Measurements from ENCODE around the gene TUBB. TPM values are rescaled to one million over a fixed set of nuclear protein-coding genes. Genes with fewer than 3 reads are reported as not detected.
A peak's percentile ranks its signal among the peaks of the same experiment; 100 is the strongest.

TUBB gene
- total and polyA plus RNA-seq, 2 of the 8 experiments (the other 6 are each of a cell fraction or from before 2014, with no cell fraction given): 1,880 to 3,022 TPM

DNA sequence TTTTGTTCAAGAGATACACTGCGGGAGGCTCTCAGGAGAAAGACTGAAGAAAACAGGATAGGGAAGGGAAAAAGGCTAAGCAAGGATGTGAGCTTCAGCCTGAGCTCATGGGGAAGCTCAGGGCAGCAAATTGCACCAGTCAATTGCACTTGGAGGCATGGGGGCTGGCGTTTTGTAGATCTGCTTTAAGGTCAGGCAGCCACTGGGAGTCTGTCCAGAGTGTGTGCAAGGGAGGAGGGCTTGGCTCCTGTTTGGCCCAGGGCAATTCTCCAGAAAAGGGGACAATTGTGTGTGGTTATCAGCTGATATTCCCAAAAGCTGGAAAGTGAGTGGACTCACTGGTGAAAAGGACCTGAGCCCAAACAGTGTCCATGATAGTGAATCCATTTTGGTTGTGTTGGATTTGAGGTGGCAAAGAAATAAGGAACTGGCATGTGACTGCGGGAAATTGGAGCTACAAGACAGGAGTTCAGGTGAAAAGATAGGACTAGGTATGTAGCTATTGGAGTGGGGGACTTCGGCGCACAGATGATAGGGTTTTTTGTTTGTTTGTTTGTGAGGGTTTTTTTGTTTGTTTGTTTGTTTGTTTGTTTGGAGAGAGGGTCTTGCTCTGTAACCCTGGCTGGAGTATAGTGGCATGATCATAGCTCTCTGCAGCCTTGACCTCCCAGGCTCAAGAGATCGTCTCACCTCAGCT is 46.5 kb downstream of the TUBB start:
- no peak overlapping the region for H2AFZ ChIP-seq (ENCODE audit: low read length)

More for the DNA sequence above, 46.5 kb downstream of the TUBB start:
- ChIA-PET POLR2A (ENCODE audit: partially characterized antibody) (interaction anchor here (0.5 to 1.1 kb wide), 4 partner anchors 11 to 38 kb away, joined by 3 to 4 read pairs (median 3); no protein-coding TSS in a partner anchor), CTCF (ENCODE audit: partially characterized antibody) (interaction anchor here (0.8 to 2.0 kb wide), 5 partner anchors 10 to 69 kb away, joined by 3 to 6 read pairs (median 3); no protein-coding TSS in a partner anchor)
- peak overlapping the region; percentile 88; the same call in 1 of the 2 replicates for H2BK15ac ChIP-seq (ENCODE audit: low read length)
- H3K27ac ChIP-seq (ENCODE audit: low read depth, low read length): no peak overlapping the region
- H3K4me3 ChIP-seq (ENCODE audit: extremely low read depth in 1 of 4, insufficient read depth in 2 of 4, low read depth in 3 of 4, low read length in 4 of 4): no peak overlapping the region
- no peak overlapping the region for H4K91ac ChIP-seq (replicated peaks; ENCODE audit: insufficient read length, low read length)
- H3K4ac ChIP-seq (replicated peaks; ENCODE audit: insufficient read length, low read depth, low read length): peak overlapping the region; percentile 19
- H3K14ac ChIP-seq (ENCODE audit: insufficient read length): no peak overlapping the region
- H4K8ac ChIP-seq (ENCODE audit: extremely low read depth, insufficient read depth, low read length): no peak overlapping the region
- DNase-seq (ENCODE audit: low read depth in 1 of 2, low spot score in 2 of 2): no peak
- H2BK120ac ChIP-seq (replicated peaks; ENCODE audit: low read depth, low read length): no peak overlapping the region
- FAIRE-seq: no peak
- H3K56ac ChIP-seq (replicated peaks; ENCODE audit: insufficient read length, low read depth, low read length): no peak overlapping the region
- no peak overlapping the region for H3K23ac ChIP-seq (ENCODE audit: insufficient read length)
- TF ChIP-seq ZNF274 (IDR thresholded peaks at IDR 0.05; ENCODE audit: borderline replicate concordance, extremely low read depth, low read length) (no peak), JUN (IDR thresholded peaks at IDR 0.05; ENCODE audit: low read depth, low read length) (no peak)
- no peak overlapping the region for H3K4me2 ChIP-seq (ENCODE audit: insufficient read depth in 1 of 2, low read depth in 2 of 2, low read length in 2 of 2)
- no peaks in the 10 kb centered on the region for H3K9me3 ChIP-seq (ENCODE audit: insufficient read depth in 2 of 2, low read depth in 1 of 2, low read length in 1 of 2)
- no peaks in the 10 kb centered on the region for H4K20me1 ChIP-seq (replicated peaks in 1 of 2; ENCODE audit: control insufficient read depth in 1 of 2, insufficient read depth in 2 of 2, low read length in 2 of 2)
- H2BK20ac ChIP-seq (ENCODE audit: low read length): peak overlapping the region; percentile 95; the same call in 1 of the 2 replicates
- no peaks in the 10 kb centered on the region for H3K79me2 ChIP-seq (ENCODE audit: control insufficient read depth in 1 of 2, insufficient read depth in 2 of 2, low read length in 2 of 2)
- no peak overlapping the region for H4K5ac ChIP-seq (ENCODE audit: insufficient read length, low read depth, low read length)
- H3K23me2 ChIP-seq (ENCODE audit: low read depth, low read length): no peaks in the 10 kb centered on the region
- peak overlapping the region; percentile 87 for H2BK12ac ChIP-seq (ENCODE audit: low read depth, low read length)
- no peaks in the 10 kb centered on the region for H3K27me3 ChIP-seq (replicated peaks in 1 of 4; ENCODE audit: control insufficient read depth in 3 of 4, extremely low read depth in 1 of 4, insufficient read depth in 3 of 4, low read length in 3 of 4)
- H3K18ac ChIP-seq (ENCODE audit: extremely low read depth, low read length): no peak overlapping the region
- no peaks in the 10 kb centered on the region for H3K79me1 ChIP-seq (ENCODE audit: low read depth, low read length)
- 82 to 100% methylated on average over 2 to 6 of the region's 6 CpGs for whole genome bisulfite sequencing, 2 experiments (ENCODE audit: extremely low coverage in 1 of 2, insufficient coverage in 1 of 2, insufficient read length in 1 of 2, insufficient replicate concordance in 2 of 2, low coverage in 1 of 2, low lambda C conversion rate in 2 of 2, missing lambda C conversion rate in 1 of 2)
- no peaks in the 10 kb centered on the region for H3K36me3 ChIP-seq (ENCODE audit: control insufficient read depth in 2 of 4, insufficient read depth in 4 of 4, low read length in 3 of 4)
- H2AK5ac ChIP-seq (ENCODE audit: low read depth, low read length): 0 out of 2 replicates have a peak overlapping the region, but pooled peaks have one; percentile 47
- H2BK5ac ChIP-seq (ENCODE audit: low read depth, low read length): peak overlapping the region; percentile 40; the same call in 1 of the 2 replicates
- H3K9ac ChIP-seq (replicated peaks in 1 of 4; ENCODE audit: extremely low read depth in 1 of 4, low read depth in 3 of 4, low read length in 3 of 4): no peak overlapping the region
- peaks cover 11 to 17% (median 14%) of the 10 kb centered on the region in 4 experiments for H3K4me1 ChIP-seq (replicated peaks in 1 of 4; ENCODE audit: control insufficient read depth in 3 of 4, insufficient read depth in 4 of 4, low read length in 3 of 4)
